ENCODE data around the gene DENND4C.

DNA sequence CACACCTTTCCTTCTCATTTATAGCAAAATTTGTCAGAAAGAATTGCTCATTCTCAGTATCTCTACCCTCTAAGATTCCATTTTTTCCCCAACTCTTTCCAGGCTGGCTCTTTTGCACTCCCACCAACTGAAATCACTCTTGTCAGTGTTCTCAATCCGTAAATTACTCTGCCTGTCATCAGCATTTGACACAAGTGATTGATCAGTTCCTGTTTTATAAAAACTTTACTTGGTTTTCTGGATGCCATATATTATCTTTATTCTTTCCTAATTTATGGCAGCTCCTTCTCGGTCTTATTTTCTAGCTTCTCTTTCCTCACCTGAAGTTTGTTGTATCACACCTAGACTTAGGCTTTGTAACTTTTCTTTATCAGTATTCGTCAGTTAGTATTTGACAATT, 16.4 kb downstream of the DENND4C start:
- TF ChIP-seq, protein P1, sequence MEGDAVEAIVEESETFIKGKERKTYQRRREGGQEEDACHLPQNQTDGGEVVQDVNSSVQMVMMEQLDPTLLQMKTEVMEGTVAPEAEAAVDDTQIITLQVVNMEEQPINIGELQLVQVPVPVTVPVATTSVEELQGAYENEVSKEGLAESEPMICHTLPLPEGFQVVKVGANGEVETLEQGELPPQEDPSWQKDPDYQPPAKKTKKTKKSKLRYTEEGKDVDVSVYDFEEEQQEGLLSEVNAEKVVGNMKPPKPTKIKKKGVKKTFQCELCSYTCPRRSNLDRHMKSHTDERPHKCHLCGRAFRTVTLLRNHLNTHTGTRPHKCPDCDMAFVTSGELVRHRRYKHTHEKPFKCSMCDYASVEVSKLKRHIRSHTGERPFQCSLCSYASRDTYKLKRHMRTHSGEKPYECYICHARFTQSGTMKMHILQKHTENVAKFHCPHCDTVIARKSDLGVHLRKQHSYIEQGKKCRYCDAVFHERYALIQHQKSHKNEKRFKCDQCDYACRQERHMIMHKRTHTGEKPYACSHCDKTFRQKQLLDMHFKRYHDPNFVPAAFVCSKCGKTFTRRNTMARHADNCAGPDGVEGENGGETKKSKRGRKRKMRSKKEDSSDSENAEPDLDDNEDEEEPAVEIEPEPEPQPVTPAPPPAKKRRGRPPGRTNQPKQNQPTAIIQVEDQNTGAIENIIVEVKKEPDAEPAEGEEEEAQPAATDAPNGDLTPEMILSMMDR (IDR thresholded peaks at IDR 0.05): no peak
- TF ChIP-seq POLR2A (IDR thresholded peaks at IDR 0.05) (no peak), POLR2AphosphoS5 (IDR thresholded peaks at IDR 0.05) (no peak)
